GM21367 (cell line): Measurements from ENCODE around the gene TXLNG.
A peak's percentile ranks its signal among the peaks of the same experiment; 100 is the strongest.
"Not testable (repeated sequence)": the region's sequence is repeated elsewhere in the genome, so short reads cannot be mapped to it uniquely, and the experiment has no call there.

ENCODE experiments used
- ATAC-seq: cut with Tn5 transposase; IDR thresholded peaks from one replicate; pipeline ENCODE4 v1.9.1; 2021; ENCODE audit not compliant: unreplicated experiment

TXLNG gene

DNA sequence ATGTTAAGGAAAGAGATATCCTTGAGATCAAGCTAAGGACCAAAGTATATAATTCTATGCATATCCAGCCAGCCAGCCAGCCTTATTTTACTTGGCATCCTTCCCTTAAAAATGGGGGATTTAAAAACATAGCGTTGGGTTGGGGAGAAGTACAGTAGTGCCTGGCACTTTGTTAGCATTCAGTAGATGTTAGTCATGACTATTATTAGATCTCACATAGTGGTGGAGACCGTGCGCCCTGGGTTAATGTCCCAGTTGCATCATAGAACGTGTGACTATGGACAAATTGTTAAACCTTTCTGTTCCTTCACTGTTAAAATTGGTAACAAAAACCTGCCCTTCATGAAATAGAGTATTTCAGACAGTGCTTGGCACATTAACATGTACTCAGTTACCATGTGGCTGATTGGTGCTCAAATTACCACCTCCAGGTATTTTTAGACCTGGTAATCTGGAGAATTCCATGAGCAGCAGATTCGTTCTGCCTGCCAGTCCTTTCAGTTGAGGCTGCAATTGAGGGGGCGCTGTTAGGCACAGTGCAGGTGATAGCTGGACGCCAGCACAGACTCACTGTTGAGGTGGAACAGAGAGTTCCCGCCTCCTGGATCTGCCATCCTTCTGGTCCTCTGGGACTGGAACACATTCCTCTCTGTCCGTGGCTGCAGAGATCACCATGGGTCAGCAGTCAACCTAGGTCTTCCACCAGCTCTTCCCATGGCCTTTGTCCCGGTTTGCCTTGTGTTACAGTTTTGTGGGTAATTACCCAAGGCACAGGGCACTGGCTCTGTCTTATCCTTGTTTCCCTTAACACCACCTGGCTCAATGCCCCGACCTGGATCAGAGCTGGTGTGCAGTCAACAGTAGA lies 52.2 kb downstream of the TXLNG start:
- no peak for ATAC-seq

DNA sequence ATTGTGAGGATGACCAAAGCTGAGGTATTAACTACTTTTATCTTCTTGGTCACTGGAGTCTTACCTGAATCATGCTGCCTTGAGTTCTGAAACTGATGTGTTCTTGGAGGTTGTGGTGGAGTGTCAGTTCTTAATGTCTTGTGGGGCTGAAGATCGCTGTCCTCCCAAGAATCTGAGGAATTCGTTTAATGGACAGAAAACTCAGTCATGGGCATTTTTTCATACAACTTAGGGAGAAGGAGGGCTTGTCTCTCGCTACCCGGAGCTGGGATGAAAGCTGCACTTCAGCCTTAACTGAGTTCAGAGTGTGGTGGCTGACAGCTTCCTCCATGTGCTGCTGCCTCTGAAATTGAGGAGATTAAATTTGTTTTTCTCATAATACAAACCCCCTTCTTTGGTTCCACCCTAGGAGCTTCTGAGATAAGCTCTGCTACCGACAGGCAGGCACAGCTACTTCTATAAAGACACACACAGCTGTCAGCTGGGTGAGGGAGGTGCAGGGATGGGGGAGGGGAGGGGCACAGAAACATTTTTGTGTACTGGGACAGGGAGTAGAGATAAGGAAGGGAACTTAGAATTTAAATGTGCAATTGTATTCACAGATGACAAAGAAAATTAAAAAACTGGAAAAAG lies 53.1 kb downstream of the TXLNG start:
- ATAC-seq = no peak

DNA sequence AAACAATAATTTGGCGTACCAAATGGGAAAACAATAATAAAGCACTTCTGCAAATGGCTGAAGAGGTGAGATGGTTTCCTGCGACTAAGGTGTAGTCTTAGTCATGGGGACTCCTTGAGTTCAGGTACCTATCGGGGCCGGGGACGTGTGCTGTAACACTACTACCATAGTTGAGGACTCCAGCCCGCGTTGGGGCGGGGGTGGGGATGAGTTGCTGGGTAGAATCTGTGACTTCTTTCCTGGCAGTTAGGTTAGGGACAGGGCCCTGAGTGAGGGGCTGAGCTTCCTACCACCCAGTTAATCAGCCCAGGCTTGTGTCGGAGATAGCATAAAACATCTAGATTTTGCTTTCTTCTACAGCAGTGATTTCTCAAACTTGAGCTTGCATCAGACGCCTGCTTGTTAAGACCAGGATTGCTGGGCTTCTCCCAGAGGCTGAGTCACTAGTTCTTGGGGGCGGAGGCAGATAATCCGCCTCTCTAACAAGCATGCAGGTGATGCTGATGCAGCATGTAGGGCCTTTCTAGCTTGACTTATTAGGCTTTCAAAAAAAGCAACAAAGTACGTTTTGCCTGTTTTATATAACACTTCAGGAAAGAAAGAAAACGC lies 53.7 kb downstream of the TXLNG start:
- ATAC-seq = no peak

DNA sequence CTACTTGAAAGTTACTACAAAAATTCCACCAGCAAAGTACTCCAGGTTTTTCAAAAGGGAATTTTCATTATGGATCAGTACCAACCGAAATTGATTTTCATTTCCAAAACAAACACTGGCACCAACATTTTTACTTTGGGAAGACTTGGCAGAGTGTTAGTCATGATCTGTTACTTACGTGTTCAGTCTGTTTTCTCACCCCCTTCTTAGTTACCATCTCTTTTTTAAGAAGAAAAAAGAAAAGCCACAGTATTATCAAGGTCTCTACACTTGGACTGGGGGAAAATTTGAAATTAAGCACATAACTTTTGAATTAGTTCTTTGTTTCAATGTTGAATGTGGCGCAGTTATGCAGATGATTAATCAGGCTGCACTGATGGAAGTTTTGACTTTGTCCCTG lies 56.4 kb downstream of the TXLNG start:
- ATAC-seq = no peak

DNA sequence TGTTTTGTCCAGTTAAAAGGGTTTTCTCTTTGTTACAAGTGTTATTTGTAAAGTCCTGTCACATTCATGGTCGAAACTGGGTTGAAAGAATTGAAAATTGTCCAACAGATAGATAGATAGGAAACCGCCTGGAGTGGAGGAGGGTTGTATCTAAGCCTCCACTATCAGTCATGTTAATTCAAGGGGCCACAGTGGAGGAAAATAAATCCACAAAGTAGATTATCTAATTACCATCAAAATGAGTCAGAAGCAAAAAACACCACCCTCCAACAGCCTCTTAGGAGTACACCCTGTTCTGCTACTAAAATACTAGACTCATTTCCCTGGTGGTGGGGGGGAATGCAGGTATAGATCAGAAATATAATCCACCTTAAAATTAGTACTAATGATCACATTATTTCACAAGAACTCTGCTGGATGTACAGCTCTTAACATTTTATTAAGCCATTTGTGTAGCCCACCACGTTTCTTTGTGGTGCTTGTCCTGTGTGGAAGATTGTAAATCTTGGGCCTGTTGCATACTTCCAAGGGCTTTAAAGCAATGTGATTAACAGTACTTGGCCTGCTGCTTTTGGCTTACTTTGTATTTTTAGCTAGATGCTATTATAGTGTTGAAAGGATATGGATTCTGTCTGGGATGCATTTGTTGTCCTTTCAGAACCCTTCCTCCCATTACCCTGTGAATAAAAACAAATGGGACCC lies 57.1 kb downstream of the TXLNG start:
- no peak for ATAC-seq

DNA sequence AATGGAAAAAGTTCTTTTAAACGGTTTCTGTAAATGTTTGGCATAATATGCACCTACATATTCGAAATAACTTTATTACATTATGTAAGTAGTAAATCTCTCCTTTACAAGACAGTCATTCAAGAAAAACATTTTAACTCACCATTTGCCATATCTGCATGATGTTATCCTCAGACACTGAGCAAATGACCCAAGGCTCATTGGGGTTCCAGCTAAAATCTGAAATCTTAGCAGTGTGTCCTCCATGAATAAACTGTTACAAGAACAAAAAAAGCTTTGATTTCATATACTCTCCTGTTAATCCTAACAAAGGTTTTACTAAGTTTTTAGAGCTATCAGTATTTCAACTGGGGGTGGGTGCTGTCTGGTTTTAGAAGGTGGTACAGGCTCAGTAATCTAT lies 59.4 kb downstream of the TXLNG start:
- ATAC-seq = no peak

DNA sequence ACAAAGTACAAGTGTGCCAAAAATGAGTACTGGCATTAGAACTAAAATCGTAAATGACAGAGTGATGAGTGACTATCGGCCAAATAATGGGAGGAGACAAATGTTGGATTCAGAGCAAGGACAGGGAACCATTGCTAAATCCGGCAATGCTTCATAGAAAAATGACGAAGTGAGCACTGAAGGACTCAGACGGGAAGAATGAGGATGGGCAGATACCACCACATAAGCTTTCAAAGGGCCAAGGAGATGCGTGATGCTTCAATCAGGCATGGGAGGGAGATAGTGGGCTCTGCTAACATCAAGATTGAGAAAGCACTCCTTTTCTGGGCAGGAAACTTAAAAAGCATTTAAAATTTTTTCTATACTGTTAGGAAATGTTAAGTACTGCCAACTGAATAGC lies 62.3 kb downstream of the TXLNG start:
- no peak for ATAC-seq

DNA sequence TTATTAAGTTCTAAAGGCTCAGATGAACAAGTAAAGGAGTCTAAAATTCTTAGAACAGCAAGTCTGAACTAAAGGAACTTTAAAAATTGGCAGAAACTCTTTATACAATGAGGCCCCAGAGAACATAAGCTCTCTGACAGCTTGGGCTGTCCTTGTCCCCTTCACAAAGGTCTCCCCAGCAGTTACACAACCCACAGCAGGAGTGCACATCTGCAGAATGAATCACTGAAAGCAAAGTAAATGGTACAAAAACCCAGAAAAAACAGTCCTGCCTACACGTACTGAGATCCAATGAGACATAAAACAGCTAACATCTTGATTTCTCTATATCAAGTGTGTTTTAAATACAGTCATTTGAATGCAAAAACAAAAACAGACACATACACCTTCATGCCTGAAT lies 65.2 kb downstream of the TXLNG start:
- ATAC-seq = no peak

DNA sequence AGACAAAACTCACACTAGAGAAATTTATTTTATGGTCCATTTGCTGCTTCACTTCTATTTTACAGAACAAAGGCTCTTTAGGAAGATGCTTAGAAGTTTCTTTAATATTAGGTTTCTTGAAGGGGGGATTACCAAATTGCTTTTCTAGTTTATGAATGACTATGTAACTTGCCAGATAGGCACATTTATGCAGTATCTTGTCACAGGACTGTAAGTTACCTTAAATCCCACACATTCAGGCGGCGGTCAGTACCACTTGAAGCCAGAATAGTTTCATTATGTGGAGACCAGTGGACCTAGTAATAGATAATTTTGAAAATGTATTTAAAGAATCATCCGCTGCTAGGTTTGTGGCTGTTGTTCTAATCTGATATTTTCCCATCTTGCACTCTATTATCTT lies 65.6 kb downstream of the TXLNG start:
- ATAC-seq = no peak

DNA sequence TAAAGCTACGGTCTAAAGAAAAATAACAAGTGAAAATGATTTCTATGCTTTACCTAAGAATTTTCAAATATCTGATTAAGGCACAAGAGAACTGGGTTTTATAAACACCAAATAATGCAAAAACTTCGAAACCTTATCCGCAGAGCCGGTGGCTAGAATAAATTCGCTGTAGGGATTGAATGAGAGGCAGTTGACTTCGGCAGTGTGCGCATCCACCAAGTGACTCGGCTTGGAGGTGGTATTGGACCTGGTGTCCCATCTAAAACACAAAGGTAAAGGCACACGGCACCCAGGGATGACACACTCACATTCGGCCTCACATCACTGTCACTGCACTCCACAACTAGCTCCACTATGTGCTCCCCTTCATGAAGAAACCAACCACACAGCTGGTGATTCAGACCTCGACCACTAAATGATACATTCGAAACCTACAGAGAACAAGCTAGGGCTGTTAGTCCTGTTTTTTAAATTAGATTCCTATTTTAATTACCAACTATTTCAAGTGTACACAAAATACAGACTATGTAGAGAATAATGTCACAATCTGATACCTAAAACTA lies 66.4 kb downstream of the TXLNG start:
- no peak for ATAC-seq

DNA sequence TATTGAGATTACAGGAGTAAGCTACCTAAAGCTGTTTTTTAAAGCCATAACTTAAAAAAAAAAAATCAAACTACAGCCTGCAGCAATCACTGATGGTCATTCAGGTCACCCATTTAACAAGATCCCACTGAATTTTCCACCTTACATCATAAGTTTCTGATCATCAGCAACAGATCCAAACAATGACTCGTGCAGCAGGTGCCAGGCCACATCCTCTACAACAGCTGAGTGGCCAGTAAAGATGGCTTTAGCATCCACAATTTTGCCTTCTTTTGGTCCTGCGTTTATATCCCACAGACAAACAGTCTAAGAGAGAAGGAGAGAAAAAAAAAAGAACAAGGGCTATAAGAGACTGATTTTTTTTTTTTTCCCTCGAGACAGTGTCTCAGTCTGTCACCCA lies 67.3 kb downstream of the TXLNG start:
- ATAC-seq = no peak

DNA sequence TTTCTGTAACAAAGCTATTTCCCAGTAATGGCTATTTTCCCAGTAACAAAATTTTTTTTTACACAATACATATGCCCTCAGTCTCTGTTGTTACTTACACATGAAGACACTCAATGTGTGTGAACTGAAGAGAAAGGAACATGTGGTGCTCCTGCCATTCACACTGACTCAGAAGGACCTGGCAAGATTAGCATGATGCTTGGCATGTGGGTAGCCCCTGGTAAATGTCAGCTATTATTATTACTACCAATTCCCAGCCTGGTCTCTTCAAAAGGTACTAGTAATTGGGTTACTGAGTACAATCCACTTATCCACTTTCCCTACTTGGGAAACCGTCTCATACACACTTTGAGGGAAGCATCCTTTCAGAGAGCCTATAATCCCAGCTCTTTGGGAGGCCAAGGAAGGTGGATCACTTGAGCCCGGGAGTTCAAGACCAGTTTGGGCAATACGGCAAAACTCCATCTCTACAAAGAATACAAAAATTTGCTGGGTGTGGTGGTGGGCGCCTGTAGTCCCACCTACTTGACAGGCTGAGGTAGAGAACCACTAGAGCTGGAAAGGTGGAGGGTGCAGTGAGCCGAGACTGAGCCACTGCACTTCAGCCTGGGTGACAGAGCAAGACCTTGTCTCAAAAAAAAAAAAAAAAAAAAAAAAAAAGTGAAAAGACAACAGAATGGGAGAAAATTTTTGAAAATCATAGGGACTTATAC lies 69.3 kb downstream of the TXLNG start:
- ATAC-seq = no peak

DNA sequence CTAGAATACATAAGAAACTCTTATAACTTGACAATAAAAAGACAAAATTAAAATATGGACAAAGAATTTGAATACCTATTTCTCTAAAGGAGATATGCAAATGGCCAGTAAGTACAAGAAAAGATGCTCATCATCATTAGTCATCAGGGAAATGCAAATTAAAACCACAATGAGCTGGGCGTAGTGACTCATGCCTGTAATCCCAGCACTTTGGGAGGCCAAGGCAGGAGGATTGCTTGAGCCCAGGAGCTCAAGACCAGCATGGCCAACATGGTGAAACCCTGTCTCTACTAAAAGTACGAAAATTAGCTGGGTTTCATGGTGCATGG lies 69.8 kb downstream of the TXLNG start:
- ATAC-seq = not testable (repeated sequence)

DNA sequence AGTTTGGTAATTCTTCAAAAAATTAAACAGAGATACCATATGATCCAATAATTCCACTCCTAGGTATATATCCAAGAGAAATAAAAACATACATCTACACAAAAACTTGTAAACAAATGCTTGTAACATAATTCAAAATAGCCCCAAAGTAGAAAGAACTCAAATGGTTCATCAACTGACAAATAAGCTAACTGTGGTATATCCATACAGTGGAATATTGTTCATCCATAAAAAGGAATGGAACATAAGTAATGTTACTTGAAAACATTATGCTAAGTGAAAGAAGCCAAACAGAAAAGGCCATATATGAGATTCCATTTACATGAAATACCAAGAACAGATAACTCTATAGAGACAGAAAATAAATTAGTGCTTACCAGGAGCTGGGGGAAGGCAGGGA lies 70.5 kb downstream of the TXLNG start:
- no peak for ATAC-seq

DNA sequence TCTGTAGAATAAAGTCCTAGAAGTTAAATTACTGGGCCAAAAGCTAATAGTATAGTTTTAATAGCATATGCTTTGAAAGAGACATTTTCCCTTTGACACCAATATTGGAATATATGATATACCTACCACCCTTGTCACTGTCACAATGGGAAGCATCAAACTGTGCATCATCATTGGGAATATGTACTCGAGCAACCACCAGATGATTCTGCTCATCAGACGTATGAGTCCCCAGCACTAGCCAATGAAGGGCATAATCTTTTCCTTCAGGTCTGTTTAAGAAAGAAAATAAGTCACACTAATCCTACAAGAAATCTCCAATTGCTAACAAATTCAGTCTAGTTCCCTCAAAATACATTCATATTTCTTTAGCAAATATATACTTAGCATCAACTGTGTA lies 76.6 kb downstream of the TXLNG start:
- ATAC-seq = no peak

DNA sequence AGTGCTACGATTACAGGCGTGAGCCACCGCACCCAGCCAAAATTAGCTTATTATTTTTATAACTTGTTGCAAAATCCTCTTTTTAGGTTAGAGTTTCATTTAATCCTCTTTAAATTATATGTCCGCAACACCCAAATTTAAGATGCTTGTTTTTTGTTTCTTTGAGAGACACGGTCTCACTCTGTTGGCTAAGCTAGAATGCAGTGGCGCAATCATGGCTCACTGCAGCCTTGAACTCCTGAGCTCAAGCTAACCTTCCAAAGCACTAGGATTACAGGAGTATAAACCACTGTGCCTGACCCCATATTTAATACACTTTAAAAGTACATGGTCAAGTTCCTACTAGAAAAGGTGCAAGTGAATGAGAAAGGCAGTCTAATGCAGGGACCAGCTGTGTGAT lies 81.7 kb downstream of the TXLNG start:
- no peak for ATAC-seq

DNA sequence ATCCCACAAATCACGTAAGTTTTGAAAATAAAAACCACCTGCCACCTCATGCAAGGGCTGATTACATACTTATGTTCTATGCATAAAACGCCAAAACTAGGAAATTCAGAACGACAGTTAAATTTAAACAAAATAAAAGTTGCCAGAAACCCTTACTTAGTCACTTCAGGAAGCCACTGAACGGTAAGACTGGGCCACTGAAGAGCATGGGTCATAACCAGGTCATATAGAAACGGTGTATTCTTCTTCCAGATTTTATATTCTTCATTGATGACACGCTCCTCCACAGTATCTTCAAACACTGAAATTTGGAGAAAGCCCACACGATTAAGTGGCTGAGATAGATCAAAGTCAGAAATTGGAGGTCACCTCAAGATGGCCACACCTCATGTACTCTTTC lies 82.7 kb downstream of the TXLNG start:
- no peak for ATAC-seq

DNA sequence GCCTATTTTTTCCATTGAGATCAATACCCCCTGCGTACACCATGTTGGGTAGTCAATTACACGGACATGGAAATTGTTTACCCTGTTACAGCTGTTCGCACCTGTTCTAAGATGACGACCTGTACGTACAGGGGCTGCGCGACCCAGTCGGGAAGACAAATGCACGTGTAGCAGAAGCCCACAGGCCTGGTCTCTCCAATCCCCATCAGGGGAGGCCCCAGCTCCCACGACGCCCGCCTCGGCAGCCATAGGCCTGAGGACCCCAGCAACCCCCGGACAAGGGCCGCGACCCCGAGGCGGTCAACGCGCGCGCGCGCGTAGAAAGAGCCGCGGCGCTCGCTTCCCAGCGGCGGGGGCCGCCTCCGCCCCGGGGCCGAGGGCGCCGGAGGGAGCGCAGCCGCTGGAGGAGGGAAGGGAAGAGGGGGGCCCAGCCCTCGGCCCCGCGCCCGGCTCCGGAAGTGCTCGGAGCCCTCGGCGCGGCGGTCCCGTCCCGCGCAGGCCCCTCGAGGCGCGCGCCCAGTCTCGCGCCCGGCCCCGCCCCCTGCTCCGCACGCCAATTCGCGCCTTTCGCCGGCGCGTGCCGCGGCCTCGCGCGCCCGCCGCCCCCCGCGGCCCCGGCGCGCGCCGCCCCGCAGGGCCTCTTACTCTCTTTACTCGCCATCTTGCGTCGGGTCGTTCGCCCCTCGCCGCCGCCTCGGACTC lies 83.3 kb downstream of the TXLNG start:
- peak; percentile 40 for ATAC-seq

DNA sequence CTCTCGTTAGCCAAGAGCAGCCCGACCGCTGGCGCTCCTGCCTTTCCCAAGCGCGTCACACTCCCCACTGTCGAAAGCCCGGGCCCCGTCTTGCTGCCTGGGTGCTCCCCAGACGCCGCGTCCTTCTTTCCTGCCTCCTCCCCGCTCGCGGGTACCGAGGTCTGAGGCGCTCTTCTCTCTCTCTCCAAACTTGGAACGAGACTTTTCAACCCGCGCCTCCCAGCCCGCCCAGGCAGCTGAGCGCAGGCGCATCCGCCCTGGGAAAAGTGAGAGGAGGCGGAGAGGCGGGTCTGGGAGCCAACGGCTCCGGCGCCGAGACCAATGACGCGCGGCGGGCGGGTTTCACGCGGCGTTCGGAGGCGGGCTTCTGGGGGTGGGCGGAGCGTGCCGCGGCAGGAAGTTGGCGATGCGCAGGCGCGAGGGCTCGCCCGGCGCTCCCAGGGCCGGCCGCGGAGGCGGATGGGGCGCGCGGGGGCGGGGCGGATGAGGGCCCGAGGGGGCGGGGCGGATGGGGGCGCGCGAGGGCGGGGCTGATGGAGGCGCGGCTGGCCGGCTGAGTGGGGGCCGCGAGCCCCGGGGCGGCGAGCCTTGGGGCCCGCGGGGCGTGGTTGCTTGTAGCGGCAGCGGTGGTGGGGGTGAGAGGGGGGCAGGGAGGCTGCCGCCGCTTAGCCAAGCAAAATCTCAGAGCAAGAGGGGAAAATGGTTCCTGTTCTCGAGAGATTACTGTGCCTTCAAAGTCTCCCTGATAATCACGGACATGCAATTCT lies 84.0 kb downstream of the TXLNG start, which contains the start of gene RBBP7:
Gene RBBP7, minus strand, starts transcription at position 268 of the 767 bp plus-strand sequence. CDS start 309 bp downstream, outside the sequence.
- ATAC-seq = peak; percentile 69
